Common myeloid progenitor, CD34-positive (primary cell): ENCODE measurements around the gene IST1.

Source experiments
- CTCF ChIA-PET: fragments of 350-600 bp; sonication (Branson Sonifier 250); formaldehyde crosslinking; loops from one replicate; lab custom pipeline; 2021; ENCODE audit warnings: antibody characterized with exemption; lab: Charles Lee
- POLR2A ChIA-PET: fragments of 350-600 bp; sonication (Branson Sonifier 250); formaldehyde crosslinking; loops from one replicate; lab custom pipeline; 2021; ENCODE audit warnings: antibody characterized with exemption; lab: Charles Lee
- DNase-seq, 3 donors: peaks; one replicate each; pipeline versions ENCODE4 v3.0.0 to v3.0.0-alpha.2; 2013
- H3K27ac ChIP-seq, 2 experiments: 1 replicate in 1 of 2; 2 replicates in 1 of 2; pipeline ENCODE4 v1.7.0; 2013; ENCODE audit warnings: inconsistent platforms in 2 of 2, low read length in 2 of 2, mild to moderate bottlenecking in 2 of 2, low read depth in 1 of 2, moderate library complexity in 1 of 2; ENCODE audit not compliant: severe bottlenecking in 2 of 2, insufficient read depth in 1 of 2, poor library complexity in 1 of 2
- H3K27me3 ChIP-seq, 5 experiments: replicated peaks in 2 of 5; 1 replicate in 3 of 5; 2 replicates in 2 of 5; pipeline versions ENCODE4 v1.6.1 to v1.7.0; 2013; ENCODE audit warnings: low read length in 4 of 5, mild to moderate bottlenecking in 2 of 5, moderate library complexity in 2 of 5, inconsistent platforms in 1 of 5; ENCODE audit not compliant: insufficient read depth in 5 of 5, control insufficient read depth in 4 of 5
- H3K36me3 ChIP-seq, 4 experiments: 1 replicate in 2 of 4; 2 replicates in 2 of 4; pipeline versions ENCODE4 v1.6.1 to v1.7.0; 2013; ENCODE audit warnings: low read length in 3 of 4, control low read depth in 1 of 4, mild to moderate bottlenecking in 1 of 4; ENCODE audit not compliant: control insufficient read depth in 4 of 4, insufficient read depth in 4 of 4
- H3K4me1 ChIP-seq, 4 experiments: 1 replicate in 3 of 4; 2 replicates in 1 of 4; pipeline versions ENCODE4 v1.6.1 to v1.7.1; 2013; ENCODE audit warnings: low read length in 3 of 4, mild to moderate bottlenecking in 3 of 4, control low read depth in 1 of 4, inconsistent platforms in 1 of 4, moderate library complexity in 1 of 4; ENCODE audit not compliant: control insufficient read depth in 4 of 4, insufficient read depth in 4 of 4; ENCODE audit errors: control extremely low read depth in 1 of 4
- H3K4me3 ChIP-seq, 7 experiments: 1 replicate in 4 of 7; 2 replicates in 3 of 7; pipeline versions ENCODE4 v1.5.1 to v1.7.0; 2013; ENCODE audit warnings: mild to moderate bottlenecking in 7 of 7, low read length in 6 of 7, moderate library complexity in 6 of 7, inconsistent platforms in 2 of 7, low read depth in 2 of 7, control low read depth in 1 of 7; ENCODE audit not compliant: insufficient read depth in 4 of 7, control insufficient read depth in 1 of 7; ENCODE audit errors: extremely low read depth in 1 of 7
- H3K9me3 ChIP-seq, 5 experiments: 1 replicate in 4 of 5; 2 replicates in 1 of 5; pipeline versions ENCODE4 v1.6.1 to v1.7.1; 2013; ENCODE audit warnings: low read length in 4 of 5, mild to moderate bottlenecking in 2 of 5, inconsistent platforms in 1 of 5, low read depth in 1 of 5, moderate library complexity in 1 of 5; ENCODE audit not compliant: control insufficient read depth in 4 of 5, insufficient read depth in 2 of 5; ENCODE audit errors: control extremely low read depth in 1 of 5
- WGBS: methylation state at CpG from one replicate; pipeline ENCODE4 v1.1.5; 2013; ENCODE audit not compliant: insufficient coverage; 5-methylcytosine and 5-hydroxymethylcytosine counted together

The IST1 gene

GRCh38 chr16:71974068-71974818 lies 78.9 kb downstream of the IST1 start:
- no peak for DNase-seq
- Histone ChIP-seq H3K36me3 (no peaks in the 10 kb centered on the region), H3K27me3 (no peaks in the 10 kb centered on the region), H3K4me1 (no peaks in the 10 kb centered on the region), H3K27ac (no peak overlapping the region), H3K9me3 (no peaks in the 10 kb centered on the region), H3K4me3 (no peak overlapping the region)
- ChIA-PET POLR2A (no interaction called here), CTCF (no interaction called here)
- WGBS = 98% methylated on average over 14 of the region's 15 CpGs
